Thoracic aorta (tissue), 2 donors: ENCODE measurements around the gene KIAA1755. TPM values are rescaled to one million over a fixed set of nuclear protein-coding genes. Genes with fewer than 3 reads are reported as not detected.

Source experiments
- ATAC-seq: fragments of 150-250 bp; one replicate; pipeline ENCODE4 v1.8.0; 2017; ENCODE audit warnings: low read depth; ENCODE audit not compliant: insufficient number of reproducible peaks, low FRiP score
- DNase-seq: peaks from one replicate; pipeline ENCODE4 v3.0.0-alpha.2; 2020; ENCODE audit warnings: low spot score
- H3K27ac ChIP-seq, 2 donors: fragments of 200-600 bp; sonication (generic); 1 replicate in 1 of 2; 2 replicates in 1 of 2; pipeline ENCODE4 v1.5.1; 2016; ENCODE audit warnings: mild to moderate bottlenecking in 2 of 2, moderate library complexity in 2 of 2
- H3K27me3 ChIP-seq: fragments of 200-600 bp; sonication (generic); replicated peaks from 2 replicates; pipeline ENCODE4 v1.6.0; 2016; ENCODE audit warnings: mild to moderate bottlenecking; ENCODE audit not compliant: insufficient read depth
- H3K36me3 ChIP-seq: fragments of 200-600 bp; sonication (generic); one replicate; pipeline ENCODE4 v1.5.1; 2016
- H3K4me1 ChIP-seq, 2 donors: fragments of 200-600 bp; sonication (generic); 1 replicate in 1 of 2; 2 replicates in 1 of 2; pipeline versions ENCODE4 v1.5.1 to v1.6.0; 2016; ENCODE audit warnings: low read depth in 2 of 2, mild to moderate bottlenecking in 1 of 2; ENCODE audit not compliant: control insufficient read depth in 1 of 2
- H3K4me3 ChIP-seq: fragments of 200-600 bp; sonication (generic); 2 replicates; pipeline ENCODE4 v1.5.1; 2016; ENCODE audit warnings: mild to moderate bottlenecking
- H3K9me3 ChIP-seq: fragments of 200-600 bp; sonication (generic); 2 replicates; pipeline ENCODE4 v1.5.1; 2016
- total RNA-seq, 2 donors: library from RNA; depleted of rRNA; stranded (reverse); fragments of >200 nt; gene quantifications; one replicate each; pipeline versions ENCODE4 v1.1.0 to v1.2.3, GENCODE V29; 2016
- TF ChIP-seq, protein P1 (sequence below): fragments of 200-600 bp; sonication (generic); IDR thresholded peaks from one replicate; pipeline ENCODE4 v1.5.1; 2019; ENCODE audit warnings: antibody characterized with exemption

KIAA1755 gene
- total RNA-seq, 2 donors from 2014 or later = 11.0 to 45.4 TPM

DNA sequence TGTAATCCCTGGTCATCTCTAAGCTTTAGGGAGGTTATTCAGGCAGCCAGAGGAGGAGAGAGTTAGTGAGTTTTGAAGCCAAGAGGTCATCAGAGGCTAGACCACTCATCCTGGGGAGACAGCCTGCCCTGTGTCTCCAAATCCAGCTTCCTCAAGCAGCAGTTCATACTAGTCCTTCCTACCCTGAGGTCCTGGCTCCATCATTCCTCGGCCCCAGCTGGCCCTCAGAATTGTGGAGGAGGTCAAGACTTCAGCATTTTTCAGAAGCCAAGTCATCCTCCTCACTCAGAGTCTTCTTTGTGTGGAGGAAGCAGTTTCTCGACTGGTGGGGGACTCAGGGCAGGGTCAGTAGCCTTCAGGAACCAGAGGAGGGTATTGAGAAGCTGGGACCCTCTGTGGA lies 12.4 kb upstream of the KIAA1755 start:
- DNase-seq = no peak
- H3K9me3 ChIP-seq = no peaks in the 10 kb centered on the region
- TF ChIP-seq, protein P1, sequence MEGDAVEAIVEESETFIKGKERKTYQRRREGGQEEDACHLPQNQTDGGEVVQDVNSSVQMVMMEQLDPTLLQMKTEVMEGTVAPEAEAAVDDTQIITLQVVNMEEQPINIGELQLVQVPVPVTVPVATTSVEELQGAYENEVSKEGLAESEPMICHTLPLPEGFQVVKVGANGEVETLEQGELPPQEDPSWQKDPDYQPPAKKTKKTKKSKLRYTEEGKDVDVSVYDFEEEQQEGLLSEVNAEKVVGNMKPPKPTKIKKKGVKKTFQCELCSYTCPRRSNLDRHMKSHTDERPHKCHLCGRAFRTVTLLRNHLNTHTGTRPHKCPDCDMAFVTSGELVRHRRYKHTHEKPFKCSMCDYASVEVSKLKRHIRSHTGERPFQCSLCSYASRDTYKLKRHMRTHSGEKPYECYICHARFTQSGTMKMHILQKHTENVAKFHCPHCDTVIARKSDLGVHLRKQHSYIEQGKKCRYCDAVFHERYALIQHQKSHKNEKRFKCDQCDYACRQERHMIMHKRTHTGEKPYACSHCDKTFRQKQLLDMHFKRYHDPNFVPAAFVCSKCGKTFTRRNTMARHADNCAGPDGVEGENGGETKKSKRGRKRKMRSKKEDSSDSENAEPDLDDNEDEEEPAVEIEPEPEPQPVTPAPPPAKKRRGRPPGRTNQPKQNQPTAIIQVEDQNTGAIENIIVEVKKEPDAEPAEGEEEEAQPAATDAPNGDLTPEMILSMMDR = no peak
- H3K27me3 ChIP-seq = no peaks in the 10 kb centered on the region
- peak overlapping the region; percentile 46 to 77 for H3K27ac ChIP-seq
- no peak overlapping the region for H3K4me3 ChIP-seq
- no peaks in the 10 kb centered on the region for H3K36me3 ChIP-seq
- peaks cover 34 to 52% of the 10 kb centered on the region in 2 donors for H3K4me1 ChIP-seq
- ATAC-seq = no peak

DNA sequence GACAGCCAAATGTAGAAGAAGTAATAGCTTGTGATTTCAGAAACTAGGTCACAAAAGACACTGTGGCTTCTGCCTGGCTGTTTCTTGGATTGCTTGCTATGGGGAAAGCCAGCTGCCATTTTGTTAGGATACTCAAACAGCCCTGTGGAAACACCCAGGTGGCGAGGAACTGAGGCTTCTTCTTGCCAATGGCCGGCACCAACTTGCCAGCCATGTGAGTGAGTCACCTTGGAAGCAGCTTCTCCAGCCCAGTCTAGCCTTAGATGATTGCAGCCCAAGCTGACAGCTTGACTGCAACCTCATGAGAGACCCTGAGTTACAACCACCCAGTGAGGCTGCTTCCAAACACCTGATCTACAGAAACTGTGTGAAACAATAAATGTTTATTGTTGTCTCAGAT lies 11.9 kb upstream of the KIAA1755 start:
- H3K27me3 ChIP-seq = no peaks in the 10 kb centered on the region
- no peak for ATAC-seq
- peak overlapping the region; percentile 76 to 77 for H3K27ac ChIP-seq
- peaks cover 34 to 57% of the 10 kb centered on the region in 2 donors for H3K4me1 ChIP-seq
- H3K4me3 ChIP-seq = no peak overlapping the region
- TF ChIP-seq, protein P1 = no peak
- DNase-seq = no peak
- H3K9me3 ChIP-seq = no peaks in the 10 kb centered on the region
- H3K36me3 ChIP-seq = no peaks in the 10 kb centered on the region

DNA sequence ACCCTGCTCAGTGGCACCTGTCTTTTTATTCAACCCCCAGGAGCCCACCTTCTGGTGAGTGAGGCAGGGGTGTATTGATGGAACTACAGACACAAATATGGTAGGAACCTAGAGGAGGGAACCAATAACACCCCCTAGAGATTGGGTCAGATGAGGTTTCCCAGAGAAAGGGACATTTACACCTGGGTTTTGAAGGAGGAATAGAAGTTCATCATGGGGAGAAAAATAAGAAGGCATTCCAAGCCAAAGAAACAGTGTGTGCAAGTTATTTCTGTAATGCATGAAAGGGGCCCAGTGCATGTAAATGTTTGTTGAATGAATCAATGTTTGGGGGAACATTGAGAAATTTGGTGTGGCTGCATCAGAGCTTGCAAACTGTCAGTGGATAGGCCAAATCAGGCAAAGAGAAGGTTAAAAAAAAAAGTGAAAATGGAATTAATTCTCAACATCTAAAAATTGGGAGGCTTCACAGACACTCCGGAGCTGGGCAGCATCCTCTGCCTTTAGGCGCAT lies 11.1 kb upstream of the KIAA1755 start:
- ATAC-seq = no peak
- DNase-seq = no peak
- Histone ChIP-seq H3K27me3 (no peaks in the 10 kb centered on the region), H3K9me3 (no peaks in the 10 kb centered on the region), H3K27ac (peak overlapping the region; percentile 76 to 77), H3K36me3 (no peaks in the 10 kb centered on the region), H3K4me1 (peaks cover 34 to 59% of the 10 kb centered on the region in 2 donors), H3K4me3 (peak overlapping the region; percentile 47)
- TF ChIP-seq, protein P1 = no peak

DNA sequence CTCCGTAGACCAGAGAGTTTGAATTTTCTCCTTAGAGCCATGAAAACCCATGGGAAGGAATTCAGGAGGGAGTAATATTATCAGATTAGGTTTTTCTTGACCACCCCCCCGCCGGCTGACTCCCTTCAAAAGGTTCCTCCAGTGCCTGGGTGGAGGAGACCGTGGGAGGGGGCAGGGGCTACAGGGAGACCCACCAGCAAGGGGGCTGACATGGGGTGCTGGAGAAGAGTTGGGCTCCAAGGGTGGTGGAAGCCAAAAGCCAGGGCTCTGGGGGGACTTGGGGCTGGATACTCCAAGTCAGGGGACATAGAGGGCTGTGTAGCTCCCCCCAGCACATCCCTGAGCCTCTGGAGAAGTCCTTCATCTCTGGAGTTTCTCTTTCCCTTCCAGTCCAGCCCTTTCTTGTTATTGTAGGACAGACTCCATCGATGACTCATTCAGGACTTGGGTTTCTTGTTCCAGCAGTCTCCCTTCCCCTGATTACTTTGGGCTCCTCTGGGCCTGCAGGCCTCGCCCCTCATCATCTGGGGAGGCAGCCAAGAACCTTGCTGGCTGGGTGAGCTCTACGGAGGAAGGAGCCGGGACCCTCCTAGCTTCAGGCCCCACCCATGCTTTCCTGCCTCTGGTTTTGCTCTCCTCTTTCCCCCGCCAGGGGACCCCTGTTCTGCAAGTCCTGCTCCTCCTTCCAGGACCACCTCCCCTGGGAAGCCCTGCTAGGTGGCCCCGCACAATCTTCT lies 10.5 kb upstream of the KIAA1755 start:
- Histone ChIP-seq H3K36me3 (no peaks in the 10 kb centered on the region), H3K27me3 (no peaks in the 10 kb centered on the region), H3K4me3 (peak overlapping the region; percentile 54), H3K9me3 (no peaks in the 10 kb centered on the region), H3K27ac (peak overlapping the region; percentile 76 to 77), H3K4me1 (peaks cover 34 to 59% of the 10 kb centered on the region in 2 donors)
- ATAC-seq (peak; percentile 87), DNase-seq (peak; percentile 73)
- TF ChIP-seq, protein P1 = no peak

DNA sequence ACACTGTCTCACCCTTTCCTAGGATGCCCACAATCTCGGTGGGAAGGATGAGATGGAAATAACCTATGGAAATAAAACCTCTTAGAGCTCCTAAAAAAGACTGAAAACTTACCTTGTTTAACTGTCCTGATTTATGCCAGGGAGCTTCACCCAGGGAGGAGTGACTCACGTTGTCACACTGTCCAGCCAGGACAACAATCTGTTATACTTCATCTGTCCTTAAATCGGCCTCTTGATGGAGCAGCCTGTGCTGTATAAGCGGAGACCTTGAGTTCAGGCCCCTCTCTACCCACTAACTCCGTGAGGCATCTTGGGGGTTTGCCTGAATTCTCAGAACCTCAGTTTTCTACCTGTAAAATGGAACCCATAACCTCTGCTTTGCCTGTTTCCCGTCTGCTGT lies 9.2 kb upstream of the KIAA1755 start:
- no peak for ATAC-seq
- no peaks in the 10 kb centered on the region for H3K36me3 ChIP-seq
- H3K4me1 ChIP-seq = peaks cover 34 to 59% of the 10 kb centered on the region in 2 donors
- DNase-seq = no peak
- TF ChIP-seq, protein P1 = no peak
- no peak overlapping the region for H3K4me3 ChIP-seq
- H3K27ac ChIP-seq = no peak overlapping the region
- H3K27me3 ChIP-seq = no peaks in the 10 kb centered on the region
- no peaks in the 10 kb centered on the region for H3K9me3 ChIP-seq
